Mucosa of rectum (tissue), 2 donors: ENCODE measurements around the gene REEP6.

Source experiments
- H3K27ac ChIP-seq, 2 donors: one replicate each; pipeline ENCODE4 v1.7.0; 2013; ENCODE audit warnings: inconsistent platforms in 2 of 2, low read depth in 2 of 2, low read length in 2 of 2
- H3K27me3 ChIP-seq, 2 donors: one replicate each; pipeline ENCODE4 v1.7.0; 2013; ENCODE audit warnings: low read length in 2 of 2; ENCODE audit not compliant: control insufficient read depth in 2 of 2, insufficient read depth in 2 of 2
- H3K36me3 ChIP-seq, 2 donors: one replicate each; pipeline ENCODE4 v1.7.0; 2013; ENCODE audit warnings: low read length in 2 of 2; ENCODE audit not compliant: control insufficient read depth in 2 of 2, insufficient read depth in 2 of 2
- H3K4me1 ChIP-seq, 2 donors: one replicate each; pipeline ENCODE4 v1.7.0; 2013; ENCODE audit warnings: low read length in 2 of 2, mild to moderate bottlenecking in 1 of 2; ENCODE audit not compliant: control insufficient read depth in 2 of 2, insufficient read depth in 2 of 2
- H3K4me3 ChIP-seq, 2 donors: one replicate each; pipeline ENCODE4 v1.7.0; 2013; ENCODE audit warnings: low read length in 2 of 2
- H3K9ac ChIP-seq, 2 donors: one replicate each; pipeline ENCODE4 v1.7.0; 2013; ENCODE audit warnings: low read length in 2 of 2, low read depth in 1 of 2, mild to moderate bottlenecking in 1 of 2
- H3K9me3 ChIP-seq, 2 donors: one replicate each; pipeline ENCODE4 v1.7.0; 2013; ENCODE audit warnings: low read length in 2 of 2; ENCODE audit not compliant: control insufficient read depth in 2 of 2
- donor health status: healthy.
- donor health status: Normal muscosa, but diverticular disease.

The REEP6 gene

DNA sequence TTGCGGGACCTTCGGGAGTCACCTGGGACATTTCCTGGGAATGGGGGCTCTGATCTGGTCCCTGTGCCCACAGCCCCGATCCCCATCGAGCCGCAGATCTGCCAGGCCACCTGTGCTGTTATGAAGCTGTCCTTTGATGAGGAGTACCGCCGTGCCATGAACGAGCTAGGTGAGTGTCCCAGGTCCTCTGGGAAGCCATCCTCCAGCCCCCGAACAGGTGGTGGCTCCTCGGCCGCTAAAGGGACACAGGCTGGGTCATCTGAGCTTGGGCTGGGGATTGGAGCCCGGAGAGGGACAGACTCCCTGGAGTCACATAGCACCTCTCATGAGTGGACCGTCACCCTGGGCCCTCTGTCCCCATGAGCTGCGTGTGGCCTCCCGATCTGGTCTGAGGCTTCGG, 33.1 kb upstream of the REEP6 start:
- Histone ChIP-seq H3K27me3 (peaks cover 23 to 39% of the 10 kb centered on the region in 2 donors), H3K9ac (no peak overlapping the region), H3K27ac (no peak overlapping the region), H3K9me3 (no peaks in the 10 kb centered on the region), H3K36me3 (no peaks in the 10 kb centered on the region), H3K4me3 (no peak overlapping the region), H3K4me1 (peaks cover 8 to 9% of the 10 kb centered on the region in 2 donors)

DNA sequence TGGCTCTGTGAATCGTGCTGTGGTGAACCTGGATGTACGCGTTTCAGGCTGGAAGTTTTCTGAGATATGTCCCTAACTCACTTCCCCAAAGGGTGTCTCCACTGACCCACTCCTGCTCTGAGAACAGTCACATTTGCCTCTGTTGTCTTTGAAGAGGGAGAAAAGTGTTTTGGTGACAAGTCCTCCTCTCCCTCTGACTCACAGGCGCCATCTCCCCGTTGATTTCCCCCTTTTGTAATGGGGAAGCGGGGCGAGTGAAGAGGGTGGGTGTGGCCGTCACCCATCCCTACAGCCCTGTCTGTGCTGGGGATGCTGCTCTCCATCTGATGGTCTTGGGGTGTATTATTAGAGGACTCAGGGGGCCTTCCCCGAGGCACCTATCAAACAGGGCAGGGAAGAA, 31.5 kb upstream of the REEP6 start:
- no peak overlapping the region for H3K27ac ChIP-seq
- no peak overlapping the region for H3K4me3 ChIP-seq
- H3K9ac ChIP-seq: no peak overlapping the region
- no peaks in the 10 kb centered on the region for H3K36me3 ChIP-seq
- peaks cover 7 to 8% of the 10 kb centered on the region in 2 donors for H3K4me1 ChIP-seq
- H3K27me3 ChIP-seq: peaks cover 15 to 28% of the 10 kb centered on the region in 2 donors
- no peaks in the 10 kb centered on the region for H3K9me3 ChIP-seq

DNA sequence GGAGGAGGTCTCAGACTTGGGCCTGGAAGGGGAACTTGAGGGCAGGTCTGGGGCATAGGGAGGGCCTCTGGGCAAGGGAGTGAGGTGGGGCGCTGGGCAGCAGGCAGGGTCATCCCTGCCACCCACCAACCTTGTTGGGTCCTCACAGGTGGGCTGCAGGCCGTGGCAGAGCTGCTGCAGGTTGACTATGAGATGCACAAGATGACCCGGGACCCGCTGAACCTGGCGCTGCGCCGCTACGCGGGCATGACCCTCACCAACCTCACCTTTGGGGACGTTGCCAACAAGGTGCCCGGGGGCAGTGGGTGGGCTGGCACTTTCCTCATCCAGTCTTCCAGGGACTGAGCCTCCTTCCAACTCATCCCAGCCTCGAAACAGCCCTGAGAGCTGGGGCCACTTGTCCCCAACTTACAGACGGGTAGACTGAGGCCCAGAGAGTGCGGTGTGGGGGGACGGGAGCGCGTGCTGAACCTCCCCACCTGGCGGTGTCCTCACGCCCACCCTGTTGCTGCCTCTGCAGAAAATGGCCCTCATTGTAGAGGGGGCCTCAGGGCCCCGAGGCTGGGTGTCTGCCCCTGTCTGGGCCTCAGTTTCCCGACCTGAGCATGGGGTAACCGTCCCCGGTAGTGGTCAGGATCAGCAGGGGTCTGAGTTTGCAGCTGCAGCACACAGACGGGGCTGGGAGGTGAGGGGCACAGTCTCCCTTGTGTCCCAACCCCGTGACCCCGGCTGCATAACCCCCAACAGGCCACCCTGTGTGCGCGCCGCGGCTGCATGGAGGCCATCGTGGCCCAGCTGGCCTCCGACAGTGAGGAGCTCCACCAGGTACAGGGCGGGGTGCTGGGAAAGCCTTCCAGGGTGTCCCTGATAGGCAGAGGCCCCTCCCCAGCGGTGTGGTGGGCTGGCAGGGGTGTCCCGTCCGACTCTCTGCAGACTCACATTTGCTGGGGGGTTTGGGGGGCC, 30.7 kb upstream of the REEP6 start:
- H3K4me3 ChIP-seq: no peak overlapping the region
- H3K9ac ChIP-seq: no peak overlapping the region
- H3K9me3 ChIP-seq: no peaks in the 10 kb centered on the region
- H3K27ac ChIP-seq: no peak overlapping the region
- peaks cover 15 to 28% of the 10 kb centered on the region in 2 donors for H3K27me3 ChIP-seq
- H3K4me1 ChIP-seq: peaks cover 2 to 6% of the 10 kb centered on the region in 2 donors
- H3K36me3 ChIP-seq: no peaks in the 10 kb centered on the region

DNA sequence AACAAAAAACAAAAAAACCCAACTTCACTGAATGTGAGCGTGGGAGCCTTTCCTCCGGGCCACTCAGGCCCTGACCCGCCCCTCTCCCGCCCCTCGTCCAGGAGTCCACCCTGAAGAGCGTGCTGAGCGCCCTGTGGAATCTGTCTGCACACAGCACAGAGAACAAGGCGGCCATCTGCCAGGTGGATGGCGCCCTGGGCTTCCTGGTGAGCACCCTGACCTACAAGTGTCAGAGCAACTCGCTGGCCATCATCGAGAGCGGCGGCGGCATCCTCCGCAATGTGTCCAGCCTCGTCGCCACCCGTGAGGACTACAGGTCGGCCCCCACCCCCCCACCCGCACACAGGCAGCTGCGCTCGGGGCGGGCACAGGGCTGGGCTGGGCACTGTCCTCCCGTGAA, 29.1 kb upstream of the REEP6 start:
- Histone ChIP-seq H3K27me3 (peaks cover 17 to 24% of the 10 kb centered on the region in 2 donors), H3K27ac (no peak overlapping the region), H3K4me3 (no peak overlapping the region), H3K4me1 (peaks cover 2 to 7% of the 10 kb centered on the region in 2 donors), H3K9me3 (no peaks in the 10 kb centered on the region), H3K9ac (no peak overlapping the region), H3K36me3 (no peaks in the 10 kb centered on the region)

DNA sequence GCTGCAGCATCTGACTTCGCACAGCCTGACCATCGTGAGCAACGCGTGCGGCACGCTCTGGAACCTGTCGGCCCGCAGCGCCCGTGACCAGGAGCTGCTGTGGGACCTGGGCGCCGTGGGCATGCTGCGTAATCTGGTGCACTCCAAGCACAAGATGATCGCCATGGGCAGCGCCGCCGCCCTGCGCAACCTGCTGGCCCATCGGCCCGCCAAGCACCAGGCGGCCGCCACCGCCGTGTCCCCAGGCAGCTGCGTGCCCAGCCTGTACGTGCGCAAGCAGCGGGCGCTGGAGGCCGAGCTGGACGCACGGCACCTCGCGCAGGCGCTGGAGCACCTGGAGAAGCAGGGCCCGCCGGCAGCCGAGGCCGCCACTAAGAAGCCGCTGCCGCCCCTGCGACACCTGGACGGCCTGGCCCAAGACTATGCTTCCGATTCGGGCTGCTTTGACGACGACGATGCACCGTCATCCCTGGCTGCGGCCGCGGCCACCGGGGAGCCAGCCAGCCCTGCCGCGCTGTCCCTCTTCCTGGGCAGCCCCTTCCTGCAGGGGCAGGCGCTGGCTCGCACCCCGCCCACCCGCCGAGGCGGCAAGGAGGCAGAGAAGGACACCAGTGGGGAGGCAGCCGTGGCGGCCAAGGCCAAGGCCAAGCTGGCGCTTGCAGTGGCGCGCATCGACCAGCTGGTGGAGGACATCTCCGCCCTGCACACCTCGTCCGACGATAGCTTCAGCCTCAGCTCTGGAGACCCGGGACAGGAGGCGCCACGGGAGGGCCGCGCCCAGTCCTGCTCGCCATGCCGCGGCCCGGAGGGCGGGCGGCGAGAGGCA, 25.6 kb upstream of the REEP6 start:
- Histone ChIP-seq H3K27ac (no peak overlapping the region), H3K27me3 (peaks cover 12 to 32% of the 10 kb centered on the region in 2 donors), H3K4me1 (peaks cover 20 to 23% of the 10 kb centered on the region in 2 donors), H3K4me3 (no peak overlapping the region), H3K9ac (no peak overlapping the region), H3K36me3 (no peaks in the 10 kb centered on the region), H3K9me3 (no peaks in the 10 kb centered on the region)

DNA sequence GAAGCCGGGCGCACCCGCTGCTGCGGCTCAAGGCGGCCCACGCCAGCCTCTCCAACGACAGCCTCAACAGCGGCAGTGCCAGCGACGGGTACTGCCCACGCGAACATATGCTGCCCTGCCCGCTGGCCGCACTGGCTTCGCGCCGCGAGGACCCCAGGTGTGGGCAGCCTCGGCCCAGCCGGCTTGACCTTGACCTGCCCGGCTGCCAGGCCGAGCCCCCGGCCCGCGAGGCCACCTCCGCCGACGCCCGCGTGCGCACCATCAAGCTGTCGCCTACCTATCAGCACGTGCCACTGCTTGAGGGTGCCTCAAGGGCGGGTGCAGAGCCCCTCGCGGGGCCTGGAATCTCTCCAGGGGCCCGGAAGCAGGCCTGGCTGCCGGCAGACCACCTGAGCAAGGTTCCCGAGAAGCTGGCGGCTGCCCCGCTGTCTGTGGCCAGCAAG, 24.9 kb upstream of the REEP6 start:
- Histone ChIP-seq H3K4me1 (peaks cover 26 to 30% of the 10 kb centered on the region in 2 donors), H3K27ac (no peak overlapping the region), H3K9ac (no peak overlapping the region), H3K27me3 (peaks cover 15 to 36% of the 10 kb centered on the region in 2 donors), H3K4me3 (no peak overlapping the region), H3K36me3 (no peaks in the 10 kb centered on the region), H3K9me3 (no peaks in the 10 kb centered on the region)

DNA sequence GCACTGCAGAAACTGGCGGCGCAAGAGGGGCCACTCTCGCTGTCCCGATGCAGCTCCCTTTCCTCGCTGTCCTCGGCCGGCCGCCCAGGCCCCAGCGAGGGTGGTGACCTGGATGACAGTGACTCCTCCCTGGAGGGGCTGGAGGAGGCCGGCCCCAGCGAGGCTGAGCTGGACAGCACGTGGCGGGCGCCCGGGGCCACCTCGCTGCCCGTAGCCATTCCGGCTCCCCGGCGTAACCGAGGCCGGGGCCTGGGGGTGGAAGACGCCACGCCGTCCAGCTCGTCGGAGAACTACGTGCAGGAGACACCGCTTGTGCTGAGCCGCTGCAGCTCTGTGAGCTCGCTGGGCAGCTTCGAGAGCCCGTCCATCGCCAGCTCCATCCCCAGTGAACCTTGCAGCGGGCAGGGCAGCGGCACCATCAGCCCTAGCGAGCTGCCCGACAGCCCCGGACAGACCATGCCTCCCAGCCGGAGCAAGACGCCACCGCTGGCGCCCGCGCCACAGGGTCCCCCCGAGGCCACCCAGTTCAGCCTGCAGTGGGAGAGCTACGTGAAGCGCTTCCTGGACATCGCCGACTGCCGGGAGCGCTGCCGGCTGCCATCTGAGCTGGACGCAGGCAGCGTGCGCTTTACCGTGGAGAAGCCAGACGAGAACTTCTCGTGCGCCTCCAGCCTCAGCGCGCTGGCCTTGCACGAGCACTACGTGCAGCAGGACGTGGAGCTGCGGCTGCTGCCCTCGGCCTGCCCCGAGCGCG, 24.3 kb upstream of the REEP6 start:
- H3K4me3 ChIP-seq: no peak overlapping the region
- no peaks in the 10 kb centered on the region for H3K36me3 ChIP-seq
- H3K9ac ChIP-seq: no peak overlapping the region
- H3K9me3 ChIP-seq: no peaks in the 10 kb centered on the region
- peaks cover 32 to 33% of the 10 kb centered on the region in 2 donors for H3K4me1 ChIP-seq
- no peak overlapping the region for H3K27ac ChIP-seq
- H3K27me3 ChIP-seq: peaks cover 20 to 42% of the 10 kb centered on the region in 2 donors

DNA sequence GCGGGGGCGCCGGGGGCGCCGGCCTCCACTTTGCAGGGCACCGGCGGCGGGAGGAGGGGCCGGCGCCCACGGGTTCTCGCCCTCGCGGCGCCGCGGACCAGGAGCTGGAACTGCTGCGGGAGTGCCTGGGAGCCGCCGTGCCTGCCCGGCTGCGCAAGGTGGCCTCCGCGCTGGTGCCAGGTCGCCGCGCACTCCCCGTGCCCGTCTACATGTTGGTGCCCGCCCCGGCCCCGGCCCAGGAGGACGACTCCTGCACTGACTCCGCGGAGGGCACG, 23.8 kb upstream of the REEP6 start:
- Histone ChIP-seq H3K4me3 (no peak overlapping the region), H3K27ac (no peak overlapping the region), H3K9ac (no peak overlapping the region), H3K36me3 (no peaks in the 10 kb centered on the region), H3K27me3 (peaks cover 25 to 47% of the 10 kb centered on the region in 2 donors), H3K4me1 (peaks cover 33 to 35% of the 10 kb centered on the region in 2 donors), H3K9me3 (no peaks in the 10 kb centered on the region)

DNA sequence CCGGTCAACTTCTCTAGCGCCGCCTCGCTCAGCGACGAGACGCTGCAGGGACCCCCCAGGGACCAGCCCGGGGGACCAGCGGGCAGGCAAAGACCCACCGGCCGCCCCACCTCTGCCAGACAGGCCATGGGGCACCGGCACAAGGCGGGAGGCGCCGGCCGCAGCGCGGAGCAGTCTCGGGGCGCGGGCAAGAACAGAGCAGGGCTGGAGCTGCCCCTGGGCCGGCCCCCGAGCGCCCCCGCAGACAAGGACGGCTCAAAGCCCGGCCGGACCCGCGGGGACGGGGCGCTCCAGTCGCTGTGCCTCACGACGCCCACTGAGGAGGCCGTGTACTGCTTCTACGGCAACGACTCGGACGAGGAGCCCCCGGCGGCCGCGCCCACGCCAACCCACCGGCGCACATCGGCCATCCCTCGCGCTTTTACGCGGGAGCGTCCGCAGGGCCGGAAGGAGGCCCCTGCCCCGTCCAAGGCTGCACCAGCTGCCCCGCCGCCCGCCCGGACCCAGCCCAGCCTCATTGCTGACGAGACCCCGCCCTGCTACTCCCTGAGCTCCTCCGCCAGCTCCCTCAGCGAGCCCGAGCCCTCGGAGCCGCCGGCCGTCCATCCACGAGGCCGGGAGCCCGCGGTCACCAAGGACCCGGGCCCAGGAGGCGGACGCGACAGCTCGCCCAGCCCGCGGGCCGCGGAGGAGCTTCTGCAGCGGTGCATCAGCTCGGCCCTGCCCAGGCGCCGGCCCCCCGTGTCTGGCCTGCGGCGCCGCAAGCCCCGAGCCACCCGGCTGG, 23.3 kb upstream of the REEP6 start:
- H3K4me1 ChIP-seq: peaks cover 33 to 35% of the 10 kb centered on the region in 2 donors
- H3K9ac ChIP-seq: no peak overlapping the region
- no peaks in the 10 kb centered on the region for H3K9me3 ChIP-seq
- no peak overlapping the region for H3K4me3 ChIP-seq
- peaks cover 29 to 52% of the 10 kb centered on the region in 2 donors for H3K27me3 ChIP-seq
- H3K36me3 ChIP-seq: no peaks in the 10 kb centered on the region
- no peak overlapping the region for H3K27ac ChIP-seq
